Stimulated activated CD8-positive, alpha-beta memory T cell treated with anti-CD3 and anti-CD28 coated beads, Interleukin-15, amount 100 ng/mL, for 24 hours (primary cell): ENCODE measurements around the gene LTBP3.

Experiments
- DNase-seq: peaks from one replicate; pipeline ENCODE4 v3.0.0-alpha.2; 2020; ENCODE audit warnings: low read depth

The LTBP3 gene

DNA sequence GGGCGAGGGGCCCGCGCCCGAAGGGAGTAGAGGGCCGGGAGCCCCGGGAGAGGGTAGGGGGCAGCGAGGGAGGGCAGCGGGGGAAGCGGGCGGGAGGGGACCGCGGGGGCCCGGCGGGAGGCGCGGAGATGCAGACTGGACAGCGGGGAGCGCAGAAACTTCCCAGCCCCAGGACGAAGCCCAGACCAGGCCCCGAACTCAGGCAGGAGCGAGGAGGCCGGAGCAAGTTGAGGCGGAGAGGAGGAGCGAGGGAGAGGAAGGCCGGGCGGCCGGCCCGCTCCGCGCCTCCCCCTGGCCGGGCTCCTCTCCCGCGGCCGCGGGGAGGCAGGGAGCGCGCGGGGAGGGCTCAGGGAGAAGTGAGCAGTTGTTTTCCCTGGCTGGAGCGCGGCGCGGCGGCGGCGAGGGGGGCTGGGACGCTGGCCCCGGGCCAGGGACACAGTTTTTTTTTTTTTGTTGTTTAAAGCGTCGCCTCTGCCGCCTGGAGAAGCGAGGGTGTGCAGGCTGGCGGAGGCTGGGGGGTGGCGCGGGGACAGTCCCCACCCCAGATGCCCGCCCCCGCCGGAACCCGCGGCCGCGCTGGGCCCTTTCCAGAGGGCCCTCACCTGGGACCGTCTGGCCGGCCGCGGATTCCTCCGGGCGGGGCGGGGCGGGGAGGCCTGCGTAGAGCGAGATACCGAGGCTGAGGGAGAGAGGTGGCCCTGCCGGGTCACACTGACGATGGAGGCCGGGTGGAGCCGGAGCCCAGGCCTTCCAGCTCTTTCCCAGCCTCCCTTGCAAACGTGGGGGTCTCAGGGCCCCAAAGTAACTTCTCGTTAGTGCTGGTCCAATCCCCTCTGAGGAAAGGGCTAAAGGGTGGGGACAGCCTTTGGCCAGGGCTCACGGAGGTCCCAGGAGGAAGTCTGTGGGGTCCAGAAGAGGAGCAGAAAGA is at the start of gene LTBP3:
Gene LTBP3, minus strand, starts transcription at position 358 of the 928 bp plus-strand sequence. CDS start 400 bp downstream, outside the sequence.
- no peak for DNase-seq

GRCh38 chr11:65606876-65607613 is 48.9 kb upstream of the LTBP3 start:
- DNase-seq, result no peak

DNA sequence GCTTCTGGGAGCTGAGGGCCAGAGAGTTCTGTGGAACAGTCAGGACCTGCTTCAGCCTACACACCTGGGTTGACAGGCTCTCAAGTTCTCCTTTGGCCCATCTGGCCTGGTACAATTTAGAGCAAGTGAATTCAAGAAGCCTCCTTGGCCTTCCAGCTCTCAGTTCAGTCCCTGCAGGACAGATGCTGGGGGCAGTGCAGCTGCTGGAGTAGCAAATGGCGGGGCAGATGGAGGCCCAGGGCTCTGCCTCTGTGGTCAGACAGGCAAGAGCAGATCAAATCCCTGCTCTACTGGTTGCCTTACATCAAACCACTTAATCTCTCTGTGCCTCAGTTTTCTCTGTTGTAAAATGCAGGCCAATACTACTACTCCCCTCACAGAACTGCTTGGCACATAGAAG is 46.1 kb upstream of the LTBP3 start:
- DNase-seq, result no peak

DNA sequence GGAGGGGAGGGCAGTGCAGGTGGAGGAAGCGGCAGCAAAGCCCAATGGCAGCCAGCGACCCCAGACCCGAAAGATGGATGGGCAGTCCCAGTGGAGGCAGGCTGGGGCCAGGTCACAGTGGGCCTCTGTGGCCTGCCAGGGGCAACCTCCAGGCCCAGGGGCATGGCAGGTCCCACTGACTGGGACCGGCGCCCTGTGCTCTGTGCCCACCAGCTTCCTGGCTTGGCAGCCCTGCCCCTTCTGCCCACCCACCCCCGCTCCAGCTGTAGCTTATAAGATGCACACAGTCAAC is 41.7 kb upstream of the LTBP3 start:
- no peak for DNase-seq

GRCh38 chr11:65599216-65599954 is 41.2 kb upstream of the LTBP3 start:
- DNase-seq, result no peak

GRCh38 chr11:65598258-65598699 is 40.1 kb upstream of the LTBP3 start:
- no peak for DNase-seq

- no peak for DNase-seq
These were observed 38.4 kb upstream of the LTBP3 start for GRCh38 chr11:65596520-65596919.

DNA sequence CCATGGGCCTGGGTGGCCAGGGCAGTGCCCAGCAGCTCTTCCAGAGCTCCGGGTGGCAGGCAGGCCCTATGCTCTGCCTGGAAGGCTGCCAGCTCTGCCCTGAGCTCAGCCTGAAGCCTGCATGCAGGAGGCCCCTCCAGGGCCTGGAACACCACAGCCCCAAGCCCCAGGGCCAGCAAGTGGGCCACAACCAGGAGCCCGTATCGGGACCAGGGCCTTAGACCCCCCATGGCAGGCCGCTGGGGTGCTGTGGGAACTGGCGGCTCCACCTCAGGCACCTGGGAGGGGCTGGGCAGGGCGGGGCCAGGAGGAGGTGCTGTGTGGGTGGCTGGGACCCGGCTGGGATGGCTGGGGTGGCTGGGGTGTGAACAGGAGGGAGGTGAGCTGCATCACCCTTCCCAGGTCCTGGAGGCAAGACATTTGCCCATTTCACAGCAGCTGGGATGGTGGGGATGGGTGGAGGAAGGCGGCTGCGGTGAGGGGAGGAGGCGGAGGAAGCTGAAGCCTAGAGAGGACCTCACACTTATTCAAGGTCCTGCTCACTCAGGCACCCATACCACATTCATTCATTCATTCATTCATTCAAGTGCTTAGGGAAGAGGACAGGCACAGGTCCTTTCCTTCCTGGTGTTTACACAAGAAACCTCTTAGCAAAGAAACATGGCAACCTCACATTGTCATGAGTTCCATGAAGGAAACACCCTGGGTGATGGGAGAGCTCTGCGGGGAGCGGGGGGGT is 37.6 kb upstream of the LTBP3 start, which contains the start of gene KCNK7:
Gene KCNK7, minus strand, starts transcription at position 258 of the 739 bp plus-strand sequence. Its CDS starts 28 bp downstream, at position 230.
- no peak for DNase-seq

- no peak for DNase-seq
These were observed 37.0 kb upstream of the LTBP3 start for GRCh38 chr11:65595131-65595530.

- no peak for DNase-seq
These were observed 35.6 kb upstream of the LTBP3 start for GRCh38 chr11:65593518-65594414.

GRCh38 chr11:65592858-65593517 is 34.8 kb upstream of the LTBP3 start:
- DNase-seq, result no peak

DNA sequence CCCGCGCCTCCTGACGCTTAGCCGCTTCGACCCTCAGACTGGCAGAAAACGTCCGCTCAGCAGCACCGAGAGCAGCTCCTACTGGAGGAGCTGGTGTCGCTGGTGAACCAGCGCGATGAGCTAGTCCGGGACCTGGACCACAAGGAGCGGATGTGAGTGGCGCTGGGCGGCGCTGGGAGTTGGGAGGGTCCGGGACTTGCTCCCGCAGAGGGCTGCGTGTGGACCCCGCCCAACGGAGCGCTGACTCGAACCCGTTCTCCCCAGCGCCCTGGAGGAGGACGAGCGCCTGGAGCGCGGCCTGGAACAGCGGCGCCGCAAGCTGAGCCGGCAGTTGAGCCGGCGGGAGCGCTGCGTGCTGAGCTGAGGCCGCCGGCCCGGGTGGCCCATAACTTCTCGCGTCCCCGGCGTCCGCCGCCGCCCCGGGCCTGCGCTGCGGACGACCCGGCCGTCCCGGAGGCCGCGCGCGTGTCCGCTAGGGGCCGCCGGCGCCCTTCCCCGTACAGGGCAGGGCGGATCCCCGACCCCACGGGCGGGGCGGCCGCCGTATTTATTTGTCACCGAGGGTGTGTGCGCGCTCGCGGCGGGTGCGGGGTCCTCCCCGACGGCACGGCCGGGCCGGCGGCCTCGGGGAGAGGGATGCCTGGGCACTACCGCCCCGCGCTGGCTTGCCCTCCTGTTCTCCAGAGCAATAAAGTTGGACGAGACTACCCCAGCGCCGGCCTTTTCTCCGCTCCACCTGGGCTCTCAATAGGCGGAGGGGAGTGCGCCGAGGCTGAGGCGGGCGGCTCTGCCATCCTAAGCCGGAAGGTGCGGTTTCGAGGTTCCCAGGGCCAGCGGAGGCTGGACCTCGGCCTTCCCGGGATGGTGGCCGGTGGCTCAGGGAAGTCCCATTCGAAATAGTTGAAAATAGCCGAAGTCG is 34.0 kb upstream of the LTBP3 start:
- no peak for DNase-seq

- DNase-seq, result no peak
These were observed 32.1 kb upstream of the LTBP3 start for GRCh38 chr11:65590240-65590738.

DNA sequence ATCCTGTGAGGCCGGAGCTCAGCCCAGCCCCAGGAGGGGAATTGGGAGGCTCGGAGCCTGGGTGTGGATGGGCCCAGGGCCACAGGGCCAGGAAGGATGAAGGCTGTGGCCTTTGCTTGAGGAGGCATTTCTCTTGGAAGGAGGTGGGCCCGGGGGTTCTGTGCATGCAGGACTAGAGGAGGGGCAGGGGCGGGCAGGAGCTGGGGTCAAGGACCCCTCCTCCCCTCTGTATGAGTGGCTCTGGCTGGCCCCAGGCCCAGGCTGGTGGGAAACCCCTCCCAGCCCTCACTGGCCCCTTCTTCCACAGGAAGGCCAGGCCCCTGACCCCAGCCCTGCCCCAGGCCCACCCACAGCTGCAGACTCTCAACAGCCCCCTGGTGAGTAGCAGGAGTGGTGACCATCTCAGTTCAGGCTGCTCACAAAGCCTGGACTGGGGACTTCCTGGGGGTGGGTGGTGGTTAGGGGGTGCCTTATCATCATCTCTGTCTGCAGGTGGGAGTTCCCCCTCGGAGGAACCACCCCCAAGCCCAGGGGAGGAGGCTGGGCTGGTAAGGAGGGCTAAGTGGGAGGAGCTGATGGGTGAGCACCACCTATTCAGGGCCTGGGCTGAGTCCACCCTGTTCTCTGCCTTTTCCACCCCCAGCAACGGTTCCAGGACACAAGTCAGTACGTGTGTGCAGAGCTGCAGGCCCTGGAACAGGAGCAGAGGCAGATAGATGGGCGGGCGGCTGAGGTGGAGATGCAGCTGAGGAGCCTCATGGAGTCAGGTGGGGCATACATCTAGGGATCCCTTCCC is 31.5 kb upstream of the LTBP3 start:
- no peak for DNase-seq

GRCh38 chr11:65588199-65589054 is 30.3 kb upstream of the LTBP3 start:
- no peak for DNase-seq

DNA sequence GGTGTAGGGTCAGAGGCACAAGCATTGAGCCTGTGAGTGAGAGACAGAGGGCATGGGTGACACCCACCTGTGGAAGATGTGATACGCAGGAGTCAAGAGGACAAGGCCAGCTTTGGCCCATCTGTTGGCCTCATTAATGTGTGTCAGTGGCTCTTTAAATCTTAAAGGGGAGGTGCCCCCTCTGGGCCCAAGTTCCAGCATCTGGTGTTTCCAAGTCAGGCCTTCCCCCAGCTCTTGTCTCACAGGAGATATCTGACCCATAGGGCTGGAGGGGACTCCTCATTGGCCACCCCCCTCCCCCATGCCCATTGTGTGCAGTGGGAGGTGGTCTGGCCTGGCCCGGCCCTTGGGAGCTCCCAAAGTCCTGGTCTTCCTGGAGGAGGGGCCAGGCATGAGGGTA is 28.5 kb upstream of the LTBP3 start:
- DNase-seq, result no peak

DNA sequence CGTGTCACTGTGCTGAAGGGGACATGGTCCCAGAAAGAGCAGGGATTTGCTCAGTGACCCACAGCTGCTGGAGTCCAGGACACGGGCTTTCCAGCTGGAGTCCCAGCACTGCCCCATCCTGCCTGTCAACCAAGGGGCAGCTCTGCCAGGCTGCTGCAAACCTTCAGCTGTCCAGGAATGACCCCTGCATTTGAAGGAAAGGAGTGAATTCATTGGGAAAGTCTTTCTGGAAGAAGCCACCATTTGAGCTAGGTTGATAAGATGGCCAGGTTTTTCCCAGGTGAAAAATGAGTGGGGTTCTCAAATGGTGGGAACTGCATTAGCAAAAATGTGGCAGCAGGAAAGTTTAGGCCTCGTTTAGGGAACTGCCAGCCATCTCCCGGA is 28.1 kb upstream of the LTBP3 start:
- no peak for DNase-seq
